Stimulated activated CD4-positive, alpha-beta T cell treated with anti-CD3 and anti-CD28 coated beads, Interleukin-1b, Interleukin-23, amount 100 ng/mL, for 4 hours (primary cell): ENCODE measurements around the gene ORC1.
A peak's percentile ranks its signal among the peaks of the same experiment; 100 is the strongest.

Experiments
- DNase-seq, 2 donors: peaks; one replicate each; pipeline ENCODE4 v3.0.0-alpha.2; 2020; ENCODE audit warnings: low read depth in 2 of 2

ORC1 gene

DNA sequence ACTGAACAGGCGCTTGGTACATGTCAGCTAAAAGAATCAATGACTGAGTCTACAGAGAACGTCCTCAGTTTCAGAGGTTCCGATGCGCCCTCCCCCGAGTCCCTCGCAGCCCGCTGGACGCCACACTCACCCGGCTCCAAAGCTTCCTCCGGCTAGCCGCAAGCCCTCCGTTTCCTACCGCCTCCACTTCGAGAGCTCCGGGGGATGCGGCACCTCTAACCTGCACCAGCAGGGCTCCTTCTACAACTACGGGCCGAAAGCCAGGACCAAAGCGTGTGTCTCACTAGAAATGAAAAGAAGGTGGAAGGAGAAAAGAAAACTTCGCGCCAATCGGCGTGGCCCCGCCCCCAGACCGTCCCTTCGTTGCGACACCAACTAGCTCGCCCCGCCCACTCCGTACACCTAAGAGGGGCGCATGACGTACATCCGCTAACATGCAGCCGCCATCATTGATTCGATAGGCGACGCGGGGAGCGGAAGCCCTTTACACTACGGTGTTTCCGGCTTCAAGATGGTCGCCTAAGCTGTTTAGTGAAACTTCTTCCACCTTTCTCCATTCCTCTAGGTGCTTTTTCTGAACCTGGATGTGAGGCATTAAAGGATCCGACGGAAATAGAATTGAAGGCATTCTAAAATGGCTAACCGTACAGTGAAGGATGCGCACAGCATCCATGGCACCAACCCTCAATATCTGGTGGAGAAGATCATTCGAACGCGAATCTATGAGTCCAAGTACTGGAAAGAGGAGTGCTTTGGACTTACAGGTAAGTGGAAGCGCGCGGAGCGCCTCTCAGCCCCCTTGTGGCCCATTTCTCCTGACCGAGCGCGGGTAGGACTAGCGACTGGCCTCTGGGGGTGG lies at the start of gene ORC1, which contains the start of gene PRPF38A:
Gene ORC1 (minus strand): TSS at position 308 of the 859 bp plus-strand sequence. CDS start 2,200 bp downstream, outside the sequence.
Gene PRPF38A (plus strand): TSS at position 487 of the 859 bp plus-strand sequence. CDS start 148 bp downstream, at position 635.
- DNase-seq, result peak; percentile 95 to 97

DNA sequence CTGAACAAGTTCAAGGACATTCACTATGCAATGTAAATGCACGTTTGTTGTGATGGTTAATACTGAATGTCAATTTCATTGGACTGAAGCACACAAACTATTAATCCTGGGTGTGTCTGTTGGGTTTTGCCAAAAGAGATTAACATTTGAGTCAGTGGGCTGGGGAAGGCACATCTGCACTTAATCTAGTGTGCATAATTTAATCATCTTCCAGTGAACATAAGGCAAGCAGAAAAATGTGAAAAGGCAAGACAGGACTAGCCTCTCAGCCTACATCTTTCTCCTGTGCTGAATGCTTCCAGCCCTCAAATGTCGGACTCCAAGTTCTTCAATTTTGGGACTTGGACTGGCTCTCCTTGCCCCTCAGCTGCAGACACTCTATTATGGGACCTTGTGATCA lies 40.2 kb upstream of the ORC1 start:
- DNase-seq, result no peak

DNA sequence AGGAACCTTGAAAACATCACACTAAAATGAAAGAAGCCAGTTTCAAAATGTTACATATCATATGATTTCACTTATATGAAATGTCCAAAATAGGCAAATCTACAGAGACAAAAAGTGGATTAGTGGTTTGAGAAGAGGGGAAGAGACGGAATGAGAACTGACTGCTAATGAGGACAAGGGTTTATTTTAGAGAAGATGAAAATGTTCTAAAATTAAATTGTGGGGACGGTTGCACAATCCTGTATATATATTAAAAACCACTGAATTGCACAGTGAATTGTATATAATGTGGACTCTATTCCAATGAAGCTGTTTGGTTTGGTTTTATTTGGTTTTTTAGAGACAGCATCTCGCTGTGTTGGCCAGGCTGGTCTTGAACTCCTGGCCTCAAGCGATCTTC lies 35.8 kb upstream of the ORC1 start:
- no peak for DNase-seq

DNA sequence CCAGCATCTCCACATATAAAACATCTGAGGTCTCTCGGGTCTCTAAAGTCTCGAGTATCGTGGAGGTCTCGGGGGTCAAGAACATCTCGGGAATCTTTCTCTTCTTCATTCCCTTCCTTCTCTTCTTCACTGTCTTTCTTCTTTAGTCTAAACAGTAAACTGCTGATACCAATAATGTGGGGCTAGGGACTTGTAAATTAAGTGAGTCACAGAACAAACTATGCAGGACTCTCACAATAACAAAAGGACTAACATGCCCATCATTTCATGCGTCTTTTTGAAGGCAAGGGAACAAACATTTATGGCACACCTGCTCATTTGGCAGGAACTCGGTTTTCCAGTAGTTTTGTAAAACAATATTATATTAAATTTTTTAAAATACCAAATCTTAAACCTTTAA lies 32.6 kb upstream of the ORC1 start:
- no peak for DNase-seq

DNA sequence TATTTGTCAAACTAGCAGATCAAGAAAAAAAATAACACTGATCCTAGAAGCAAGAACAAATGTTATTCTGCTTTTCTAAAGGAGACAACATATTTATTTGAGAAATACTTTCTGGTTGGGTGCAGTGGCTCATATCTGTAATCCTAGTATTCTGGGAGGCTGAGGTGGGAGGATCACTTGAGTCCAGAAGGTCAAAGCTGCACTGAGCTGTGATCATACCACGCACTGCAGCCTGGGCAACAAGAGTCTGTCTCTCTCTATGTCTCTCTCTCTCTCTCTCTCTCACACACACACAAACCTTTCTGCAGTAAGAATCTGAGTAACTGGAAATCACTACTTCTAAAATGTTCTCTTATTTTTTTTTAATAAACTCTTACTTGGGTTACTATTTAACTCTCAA lies 31.4 kb upstream of the ORC1 start:
- DNase-seq, result no peak

DNA sequence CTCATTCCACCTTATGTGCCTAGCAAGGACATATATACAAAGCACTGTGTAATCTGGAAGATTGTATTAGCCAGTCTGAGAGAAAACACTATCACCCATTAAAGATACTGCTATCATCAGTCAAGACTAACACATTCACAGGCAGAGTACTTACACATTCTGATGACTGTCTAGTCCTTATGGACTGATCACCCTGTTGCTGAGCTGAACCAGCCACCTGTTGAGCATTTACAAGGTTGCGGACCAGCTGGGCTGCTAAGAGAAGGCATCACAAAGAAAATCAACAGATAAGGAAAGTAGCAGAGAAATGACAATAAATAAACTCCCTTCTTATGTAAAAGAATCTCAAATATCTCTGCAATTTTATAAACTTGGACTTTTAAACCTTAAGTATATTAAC lies 31.0 kb upstream of the ORC1 start:
- DNase-seq, result no peak

DNA sequence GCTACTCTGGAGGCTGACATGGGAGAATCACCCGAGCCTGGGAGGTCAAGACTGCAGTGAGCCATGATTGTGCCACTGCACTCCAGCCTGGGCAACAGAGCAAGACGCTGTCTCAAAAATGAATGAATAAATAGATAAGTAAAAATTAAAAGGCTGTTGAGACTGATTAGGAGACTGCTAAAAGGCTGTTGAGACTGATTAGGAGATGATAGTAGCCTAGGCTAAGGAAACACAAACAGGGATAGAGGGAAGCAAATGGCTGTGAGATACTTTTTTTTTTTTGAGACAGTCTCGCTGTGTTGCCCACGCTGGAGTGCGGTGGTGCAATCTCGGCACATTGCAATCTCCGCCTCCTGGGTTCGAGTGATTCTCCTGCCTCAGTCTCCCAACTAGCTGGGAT lies 28.6 kb upstream of the ORC1 start:
- DNase-seq, result no peak

DNA sequence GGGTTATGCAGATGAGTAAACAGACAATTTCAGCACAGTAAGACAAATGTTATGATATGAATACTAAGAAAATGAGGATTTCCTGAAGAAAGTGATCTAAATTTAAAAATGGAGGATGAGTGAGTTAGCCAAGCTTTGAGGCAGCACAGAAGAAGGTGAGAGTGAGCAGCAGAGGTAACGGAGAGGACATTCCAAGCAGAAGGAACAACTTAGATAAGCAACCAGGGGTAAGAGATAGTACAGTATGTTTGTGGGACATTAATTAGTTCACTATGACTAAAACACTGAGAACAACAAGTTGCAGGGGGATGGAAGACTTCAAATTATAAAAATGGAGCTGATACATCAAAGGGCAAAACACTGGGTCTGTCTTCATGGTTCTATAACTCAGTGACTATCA lies 22.9 kb upstream of the ORC1 start:
- no peak for DNase-seq

DNA sequence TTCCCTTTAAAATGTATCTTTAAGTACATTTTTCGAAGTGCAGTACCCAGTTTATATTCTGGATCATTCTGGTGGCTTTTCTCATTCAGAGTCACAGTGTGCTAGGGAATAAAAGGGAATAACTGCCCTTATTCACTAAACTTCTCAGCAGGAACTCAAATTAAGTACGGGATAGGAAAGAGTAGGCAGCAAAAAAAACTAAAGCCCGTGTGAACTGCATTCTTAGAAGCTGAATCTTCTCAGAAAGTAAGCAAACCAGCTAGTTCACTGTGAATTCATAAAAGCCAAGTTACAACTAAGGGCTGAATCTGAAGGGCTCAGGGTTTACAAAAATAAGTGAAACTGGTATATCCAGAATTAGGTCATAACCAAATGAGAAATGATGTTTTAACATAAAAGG lies 22.1 kb upstream of the ORC1 start:
- no peak for DNase-seq

DNA sequence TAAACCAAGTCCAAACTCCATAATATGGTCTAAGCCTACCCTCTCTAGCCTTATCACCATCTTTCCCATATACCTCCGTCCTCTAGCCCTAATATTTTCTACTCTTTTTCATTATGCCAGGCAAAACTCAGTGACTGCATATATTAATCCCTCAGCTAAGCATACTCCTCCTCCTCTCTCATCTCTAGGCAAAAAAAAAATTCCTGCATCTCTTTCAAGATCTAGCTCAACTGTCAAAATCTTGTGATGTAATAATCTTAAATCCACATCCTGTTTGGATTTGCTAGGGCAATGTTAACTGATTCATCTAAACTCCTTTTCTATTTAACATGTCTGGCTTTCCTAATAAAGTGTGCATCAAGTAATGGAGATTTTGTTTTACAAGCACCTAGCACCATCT lies 20.6 kb upstream of the ORC1 start:
- DNase-seq, result no peak

DNA sequence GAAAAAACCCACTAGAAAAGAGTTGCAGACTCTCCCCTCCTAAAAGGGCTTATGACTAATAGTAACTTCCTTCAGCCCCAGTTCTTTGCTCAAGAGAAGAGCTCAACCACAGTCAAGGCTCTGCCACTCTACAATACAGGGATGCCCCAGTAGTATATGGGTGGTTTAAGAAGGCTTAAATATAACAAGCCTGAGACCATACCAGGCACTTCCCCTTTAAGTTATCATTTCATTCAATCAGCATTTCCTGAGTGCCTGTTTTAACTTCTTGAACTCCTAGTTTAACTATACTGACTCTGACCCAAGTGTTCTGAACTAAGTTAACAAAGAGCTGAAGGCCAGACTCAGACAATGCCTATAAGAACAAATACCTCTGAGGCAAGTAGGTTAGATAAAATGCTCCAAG lies 20.0 kb upstream of the ORC1 start:
- peak in 1 of 2 donors; percentile 14 for DNase-seq

DNA sequence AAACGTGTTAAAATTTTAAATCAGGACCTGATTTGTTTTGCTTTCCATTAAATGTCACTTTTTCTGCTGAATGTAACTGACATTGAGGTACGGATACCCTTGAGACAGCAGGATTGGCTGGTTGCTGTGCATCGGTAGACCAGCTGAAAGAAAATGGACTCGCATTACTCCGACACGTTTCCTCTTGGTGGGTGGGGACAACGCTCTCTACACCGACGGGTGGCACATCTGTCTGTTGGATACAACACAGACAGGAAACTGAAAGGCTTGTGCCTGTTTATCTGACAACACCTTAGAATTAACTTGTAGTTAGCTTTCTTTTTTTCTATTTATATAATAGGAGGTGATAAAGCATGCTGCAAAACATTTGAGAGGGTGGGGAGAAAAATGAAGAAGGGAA lies 19.5 kb upstream of the ORC1 start:
- DNase-seq, result peak; percentile 18 to 41

DNA sequence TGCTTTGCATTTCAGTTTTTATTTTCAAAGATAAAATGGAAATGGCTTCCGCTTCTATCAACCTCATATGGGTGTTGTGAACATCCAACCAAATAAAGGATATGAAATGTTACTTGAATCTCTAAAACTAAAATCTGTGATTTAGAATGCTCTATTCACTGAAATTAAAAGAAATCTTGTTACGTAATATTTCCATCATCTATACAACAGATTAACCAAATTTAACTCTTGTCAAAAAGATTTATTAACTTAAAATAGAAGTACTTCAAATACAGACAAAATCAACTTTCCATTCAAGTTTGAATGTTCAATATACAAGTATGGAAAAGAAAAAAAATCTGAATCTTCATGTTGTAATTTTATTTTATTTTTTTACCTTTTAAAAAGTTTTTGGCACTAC lies 18.8 kb upstream of the ORC1 start:
- no peak for DNase-seq

DNA sequence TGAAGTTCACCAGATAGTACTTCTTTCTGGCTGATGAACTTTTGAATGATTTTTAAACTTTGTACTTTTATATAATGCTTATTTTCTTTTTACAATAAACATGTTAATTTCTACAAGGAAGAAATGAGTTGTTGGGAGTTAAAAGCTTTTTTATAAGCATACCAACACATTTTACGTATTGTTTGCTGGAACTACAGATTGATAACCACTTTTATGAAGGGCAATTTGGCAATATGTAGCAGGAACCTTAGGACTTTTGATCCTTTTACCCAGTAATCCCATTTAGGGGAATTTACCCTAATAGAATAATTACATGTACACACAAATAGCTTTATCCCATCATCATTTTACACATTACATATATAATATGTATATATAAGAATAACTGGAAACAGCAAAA lies 16.5 kb upstream of the ORC1 start:
- DNase-seq, result no peak

DNA sequence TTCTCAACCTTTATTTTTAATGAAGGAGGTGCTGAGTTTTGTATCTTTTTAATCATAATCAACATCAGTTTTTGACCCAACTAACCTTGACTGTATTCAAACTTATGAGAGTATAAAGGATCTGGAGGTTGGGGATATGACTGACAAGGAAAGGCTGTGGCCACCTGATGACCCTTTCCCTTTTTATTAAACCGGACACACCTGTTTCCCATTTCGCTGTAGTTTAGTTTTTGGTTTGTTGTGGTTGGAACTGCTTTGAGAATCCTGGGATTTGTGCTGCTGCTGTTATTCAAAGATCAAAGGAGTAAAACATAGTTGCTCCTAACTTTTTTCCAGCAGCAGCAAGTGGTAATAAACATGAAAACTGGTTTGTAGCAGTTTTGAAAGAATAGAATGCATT lies 12.6 kb upstream of the ORC1 start:
- no peak for DNase-seq

DNA sequence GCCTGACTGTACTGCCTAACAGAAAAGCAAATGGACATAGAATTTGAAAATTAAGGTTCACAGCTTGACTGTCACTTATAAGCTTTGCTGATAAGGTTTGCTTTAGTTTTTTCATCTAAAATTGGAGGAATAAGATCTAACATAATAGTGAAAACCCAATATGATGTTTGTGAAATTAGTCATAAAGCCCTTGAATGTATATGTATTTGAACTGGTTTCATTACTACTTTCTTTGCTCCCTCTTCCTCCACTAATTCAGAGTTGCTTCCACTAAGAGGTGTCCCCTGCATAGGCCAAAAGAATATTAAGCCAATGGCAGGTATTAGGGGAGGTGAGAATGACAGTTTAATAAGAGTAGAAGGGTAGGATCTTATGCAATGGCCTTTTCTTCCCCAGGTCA lies 10.7 kb upstream of the ORC1 start:
- DNase-seq, result no peak

DNA sequence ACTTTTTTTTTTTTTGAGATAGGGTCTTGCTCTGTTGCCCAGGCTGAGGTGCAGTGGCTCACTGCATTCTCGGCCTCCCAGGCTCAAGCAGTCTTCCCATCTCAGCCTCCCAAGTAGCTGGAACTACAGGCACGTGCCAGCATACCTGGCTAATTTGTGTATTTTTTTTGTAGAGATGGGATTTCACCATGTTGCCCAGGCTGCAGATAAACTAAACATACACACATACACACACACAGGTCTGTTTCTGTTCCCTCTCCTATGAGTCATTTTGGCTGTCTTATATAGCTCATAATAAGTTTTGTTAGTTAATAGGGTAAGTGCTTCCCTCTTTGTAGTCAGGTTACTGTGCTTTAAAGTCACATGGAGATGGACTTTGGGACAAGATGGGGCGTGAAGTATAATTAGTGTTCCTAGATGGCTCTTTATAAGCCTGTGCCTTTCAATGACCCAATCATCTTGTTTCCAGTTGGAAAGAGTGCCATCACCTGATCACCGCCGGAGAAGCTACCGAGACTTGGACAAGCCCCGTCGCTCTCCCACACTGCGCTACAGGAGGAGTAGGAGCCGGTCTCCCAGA lies 9.3 kb upstream of the ORC1 start:
- no peak for DNase-seq

DNA sequence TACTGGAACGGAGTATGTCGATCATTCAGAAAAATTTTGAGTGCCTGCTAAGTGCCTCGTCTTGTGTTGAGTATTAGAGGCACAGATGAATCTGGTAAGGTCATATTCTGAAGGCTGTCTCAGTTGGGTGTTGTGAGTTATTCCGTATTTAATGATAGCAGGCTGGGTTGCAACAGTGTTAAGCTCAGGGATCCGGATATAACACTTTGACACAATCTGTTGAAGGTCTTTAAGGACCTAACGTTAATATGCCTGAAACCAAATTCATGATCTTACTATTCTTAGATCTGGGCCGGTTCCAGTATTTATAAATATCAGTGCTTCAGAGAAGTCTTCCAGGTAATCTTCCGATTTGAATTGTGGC lies 734 bp upstream of the ORC1 start:
- DNase-seq, result no peak

DNA sequence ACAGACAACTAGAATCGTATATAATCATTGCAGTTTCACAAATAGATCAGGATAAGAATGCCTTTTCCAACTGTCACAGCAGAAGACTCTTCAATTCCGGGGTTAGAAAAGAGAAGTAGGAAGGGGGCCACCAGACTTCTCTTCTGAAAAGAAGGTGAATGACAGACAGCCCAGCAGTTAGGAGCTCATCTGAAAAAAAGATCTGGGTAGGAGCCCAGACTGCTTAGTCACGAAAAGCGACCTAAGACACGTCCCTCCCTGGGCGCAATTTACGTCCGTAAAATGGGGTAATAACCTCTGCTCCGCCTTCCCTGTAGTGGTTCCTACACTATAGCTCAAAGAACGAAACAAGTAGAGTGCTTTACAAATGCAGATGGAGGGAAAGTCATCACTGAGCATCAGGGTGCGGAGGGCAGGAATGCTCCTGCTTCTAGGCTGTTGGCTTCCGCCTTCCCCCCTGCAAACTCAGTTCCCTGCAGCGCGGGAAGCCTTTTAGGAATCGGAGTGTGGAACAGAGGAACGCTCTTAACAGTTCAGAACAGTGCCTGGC lies 582 bp downstream of the ORC1 start:
- peak in 1 of 2 donors; percentile 12 for DNase-seq

DNA sequence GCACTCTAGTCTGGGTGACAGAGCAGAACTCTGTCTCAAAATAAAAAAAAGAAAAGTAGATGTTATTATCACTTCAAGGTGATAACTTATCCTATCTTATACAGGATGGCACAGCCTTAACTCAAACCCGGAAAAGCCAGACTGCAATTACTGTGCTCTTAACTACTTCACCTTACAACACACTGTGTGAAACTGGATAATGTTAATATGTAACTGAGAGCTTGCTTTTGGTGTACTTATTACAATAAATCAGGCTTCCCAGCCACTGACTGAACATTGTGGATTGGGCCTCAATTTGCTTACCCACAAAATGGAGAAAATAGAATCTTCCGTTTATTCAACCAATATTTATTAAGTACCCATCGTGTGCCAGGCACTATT lies 1.4 kb downstream of the ORC1 start:
- DNase-seq, result no peak

DNA sequence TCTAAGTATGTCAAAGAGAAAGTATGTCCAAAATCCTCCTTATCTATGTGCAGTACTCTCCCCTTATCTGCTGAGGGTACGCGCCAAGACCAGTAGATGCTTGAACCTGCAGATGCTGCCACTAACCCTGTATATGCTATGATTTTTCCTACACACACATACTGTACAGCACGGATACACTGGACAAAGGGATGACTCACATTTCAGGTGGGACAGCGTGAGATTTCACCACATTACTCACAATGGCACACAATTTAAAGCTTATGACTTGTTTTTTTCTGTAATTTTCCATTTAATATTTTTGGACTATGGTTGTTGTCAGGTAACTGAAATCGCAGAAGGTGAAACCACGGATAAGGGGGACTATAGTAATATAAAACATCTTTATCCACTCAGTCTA lies 4.1 kb downstream of the ORC1 start:
- no peak for DNase-seq

DNA sequence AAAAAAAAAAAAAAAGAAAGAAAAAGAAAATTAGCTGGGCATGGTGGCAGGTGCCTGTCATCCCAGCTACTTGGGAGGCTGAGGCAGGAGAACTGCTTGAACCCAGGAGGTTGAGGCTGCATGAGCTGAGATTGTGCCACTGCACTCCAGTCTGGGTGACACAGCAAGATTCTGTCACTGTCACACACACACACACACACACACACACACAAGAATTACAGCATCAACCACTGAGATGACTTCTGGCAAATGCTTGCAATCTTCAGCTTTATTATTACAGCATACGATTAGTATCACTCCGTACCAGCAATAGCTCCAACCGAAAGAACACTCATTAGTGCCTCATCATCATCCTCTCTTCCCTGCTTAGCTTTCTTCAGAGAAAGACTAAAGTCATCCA lies 4.6 kb downstream of the ORC1 start:
- no peak for DNase-seq

DNA sequence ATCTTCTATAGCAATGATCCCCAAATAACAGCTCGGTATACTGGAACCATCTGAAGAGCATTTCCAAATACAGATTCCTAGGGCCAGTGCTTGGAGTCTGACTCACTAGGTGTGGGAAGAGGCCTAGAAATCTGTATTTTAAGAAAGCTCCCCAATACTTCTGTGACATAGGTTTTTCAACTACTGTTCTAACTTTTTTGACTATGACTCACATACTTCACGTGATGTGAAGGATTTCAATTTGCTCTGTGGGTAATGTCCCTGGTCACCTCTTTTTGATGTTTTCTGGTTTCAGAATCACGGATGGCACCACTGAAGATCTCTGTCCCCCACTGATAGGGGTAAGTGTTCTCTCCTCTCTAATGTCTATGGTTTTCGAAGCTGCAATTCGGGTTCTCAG lies 11.0 kb downstream of the ORC1 start:
- DNase-seq, result no peak
